GM12892 (cell line): Measurements from ENCODE around the gene SLC16A1.
"Not testable (repeated sequence)": the region's sequence is repeated elsewhere in the genome, so short reads cannot be mapped to it uniquely, and the experiment has no call there.

Source experiments
- DNase-seq: peaks from one replicate; pipeline ENCODE4 v3.0.0; 2011; ENCODE audit not compliant: insufficient read length
- FAIRE-seq: peaks from 2 replicates; lab custom pipeline; 2011; peaks lifted over from hg19 to GRCh38; lab: Jason Lieb, UNC
- POLR2A ChIP-seq: IDR thresholded peaks from 2 replicates; pipeline ENCODE4 v1.6.1; 2011; ENCODE audit warnings: low read depth, low read length, control low read depth
- POLR2AphosphoS5 ChIP-seq: IDR thresholded peaks from 2 replicates; pipeline ENCODE4 v1.6.1; 2011; ENCODE audit warnings: low read depth, low read length, control low read depth
- TAF1 ChIP-seq: IDR thresholded peaks from 2 replicates; pipeline ENCODE4 v1.6.1; 2011; ENCODE audit warnings: low read depth, mild to moderate bottlenecking, control low read depth, low read length, borderline replicate concordance

Gene SLC16A1

DNA sequence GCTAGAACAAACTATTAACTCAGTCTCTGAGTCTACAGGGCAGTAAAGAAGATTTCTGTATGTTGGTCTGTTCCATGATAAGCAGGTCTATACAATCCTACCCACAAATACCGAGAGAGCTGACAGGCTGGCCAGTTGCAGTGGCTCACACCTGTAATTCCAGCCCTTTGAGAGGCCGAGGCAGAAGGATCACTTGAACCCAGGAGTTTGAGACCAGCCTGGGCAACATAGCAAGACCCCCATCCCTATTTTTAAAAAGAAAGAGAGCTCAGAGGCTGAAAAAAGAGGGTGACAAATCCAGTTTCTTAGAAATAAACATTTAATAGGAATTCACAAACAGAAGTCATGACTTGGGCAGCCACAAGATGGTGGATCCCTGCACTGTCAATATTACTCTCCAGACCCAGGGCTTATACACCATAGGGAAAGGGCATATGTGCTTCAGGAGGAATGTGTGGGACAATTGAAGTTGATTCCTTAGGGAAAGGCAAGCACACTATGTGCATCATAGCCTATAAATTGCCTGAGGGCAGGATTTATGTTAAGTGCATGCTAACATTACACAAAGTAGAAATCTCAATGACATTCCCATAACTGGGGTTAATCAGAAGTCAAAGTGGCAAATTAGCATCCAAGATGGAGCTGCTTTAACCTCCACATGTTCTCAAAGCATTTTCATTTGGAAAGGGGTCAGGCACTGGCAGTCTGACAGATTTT, 66.8 kb downstream of the SLC16A1 start:
- no peak for FAIRE-seq
- TF ChIP-seq TAF1 (no peak), POLR2AphosphoS5 (no peak), POLR2A (no peak)
- no peak for DNase-seq

DNA sequence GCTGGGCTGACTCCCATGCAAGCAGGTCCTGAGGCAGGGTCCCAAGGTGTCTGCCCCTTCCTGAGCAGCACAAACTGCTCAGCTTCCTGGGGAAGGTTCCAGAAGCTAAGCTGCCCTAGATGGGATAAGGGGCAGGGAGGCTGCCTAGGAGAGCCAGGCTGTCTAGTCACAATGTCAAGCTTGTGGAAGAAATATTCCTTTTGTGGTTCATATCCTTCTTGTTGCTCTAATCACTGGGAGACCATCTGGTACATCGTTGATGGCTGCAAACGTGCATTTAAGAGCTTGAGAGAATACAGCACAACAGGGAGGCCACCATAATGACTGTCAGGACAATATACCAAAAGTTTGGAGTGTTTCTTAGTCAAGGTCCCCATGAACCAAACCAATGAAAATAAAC, 67.4 kb downstream of the SLC16A1 start:
- no peak for DNase-seq
- FAIRE-seq: no peak
- no peak for TF ChIP-seq TAF1
- no peak for TF ChIP-seq POLR2A
- TF ChIP-seq POLR2AphosphoS5: no peak

DNA sequence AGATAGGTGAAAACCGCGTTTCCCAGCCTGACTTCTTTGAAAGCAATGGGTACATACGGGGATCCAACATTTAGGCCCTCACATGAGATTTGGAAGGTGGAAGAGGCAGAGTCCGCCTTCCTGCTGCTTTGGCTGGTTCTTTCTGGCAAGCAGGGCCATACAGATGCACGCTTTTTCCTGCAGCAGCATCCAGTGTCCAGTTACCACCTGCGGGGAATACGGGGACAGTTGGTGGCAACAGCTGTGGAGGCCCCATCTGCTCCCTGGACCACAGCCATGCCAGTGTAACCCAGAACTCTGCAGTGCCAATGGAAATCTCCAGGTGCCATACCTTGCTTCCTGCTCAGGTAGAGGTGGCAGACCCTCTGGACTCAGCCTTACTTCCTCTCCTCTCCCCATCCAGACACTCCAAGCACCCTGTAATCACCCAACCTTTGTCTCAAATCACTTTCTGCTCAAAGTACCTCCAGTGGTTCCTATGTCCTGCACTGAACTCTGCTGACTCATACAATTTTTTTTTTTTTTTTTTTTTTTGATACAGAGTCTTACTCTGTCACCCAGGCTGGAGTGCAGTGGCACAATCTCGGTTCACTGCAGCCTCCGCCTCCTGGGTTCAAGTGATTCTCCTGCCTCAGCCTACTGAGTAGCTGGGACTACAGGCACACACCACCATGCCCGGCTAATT, 68.3 kb downstream of the SLC16A1 start:
- TF ChIP-seq POLR2AphosphoS5: no peak
- no peak for TF ChIP-seq POLR2A
- TF ChIP-seq TAF1: no peak
- FAIRE-seq: no peak
- DNase-seq: no peak

DNA sequence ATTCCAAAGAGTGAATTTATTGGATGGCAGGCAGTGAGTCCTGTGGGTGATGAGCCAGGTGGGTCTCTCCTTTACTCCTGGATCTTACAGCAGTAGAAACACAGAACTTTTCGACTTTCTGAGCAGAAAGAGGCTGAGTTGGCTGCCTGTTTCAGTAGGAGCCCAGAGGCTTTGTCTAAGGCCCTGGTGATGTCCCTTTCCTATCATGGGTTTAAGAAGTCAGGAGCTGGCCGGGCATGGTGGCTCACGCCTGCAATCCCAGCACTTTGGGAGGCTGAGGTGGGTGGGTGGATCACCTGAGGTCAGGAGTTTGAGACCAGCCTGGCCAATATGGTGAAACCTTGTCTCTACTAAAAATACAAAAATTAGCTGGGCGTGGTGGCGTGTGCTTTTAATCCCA, 71.0 kb downstream of the SLC16A1 start:
- not testable (repeated sequence) for FAIRE-seq, DNase-seq

DNA sequence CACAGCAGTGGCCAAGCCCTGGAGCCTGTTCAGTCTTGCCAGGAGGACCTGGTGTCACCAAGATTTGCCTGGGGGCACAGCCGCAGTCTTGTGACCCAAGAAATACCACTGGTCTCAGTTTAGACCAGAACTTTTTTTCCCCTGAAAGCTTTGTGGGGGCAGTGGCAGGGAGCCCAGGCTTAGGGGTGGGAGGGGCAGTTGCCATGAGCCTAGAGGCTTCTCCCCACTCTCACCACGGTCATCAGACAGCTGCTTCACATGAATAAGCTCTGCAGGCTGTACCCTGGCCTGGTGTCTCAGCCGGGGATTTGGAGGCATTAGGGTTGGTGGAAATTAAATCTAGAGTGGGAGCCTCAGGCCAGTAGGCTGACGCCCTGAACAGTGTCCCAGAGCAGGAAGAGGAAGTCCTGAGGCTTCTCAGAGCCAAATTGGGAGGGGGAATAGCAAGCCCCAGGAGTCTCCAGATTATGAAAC, 73.7 kb downstream of the SLC16A1 start:
- DNase-seq (no peak), FAIRE-seq (no peak)
- TF ChIP-seq POLR2A (no peak), TAF1 (no peak), POLR2AphosphoS5 (no peak)

DNA sequence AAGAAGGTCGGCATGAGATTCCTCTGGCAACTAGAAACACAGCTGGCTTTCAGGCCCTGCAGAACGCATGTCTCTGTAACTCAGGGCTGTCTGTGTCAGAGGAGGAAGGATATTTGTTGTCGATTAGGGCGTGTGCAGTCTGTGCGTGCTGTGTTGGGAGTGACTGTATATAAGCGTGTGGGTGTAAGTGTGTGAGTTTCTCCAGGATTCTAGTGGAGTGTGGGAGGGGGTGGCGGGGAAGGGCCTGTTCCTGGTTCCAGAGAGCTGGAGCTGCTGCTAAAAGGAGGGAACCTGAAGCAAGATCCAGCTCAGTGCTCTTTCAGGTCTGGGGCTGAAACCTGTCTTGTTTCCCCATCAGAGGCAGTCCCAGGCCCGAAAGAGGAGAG, 74.3 kb downstream of the SLC16A1 start:
- DNase-seq (no peak), FAIRE-seq (no peak)
- no peak for TF ChIP-seq POLR2A
- TF ChIP-seq POLR2AphosphoS5: no peak
- TF ChIP-seq TAF1: no peak

DNA sequence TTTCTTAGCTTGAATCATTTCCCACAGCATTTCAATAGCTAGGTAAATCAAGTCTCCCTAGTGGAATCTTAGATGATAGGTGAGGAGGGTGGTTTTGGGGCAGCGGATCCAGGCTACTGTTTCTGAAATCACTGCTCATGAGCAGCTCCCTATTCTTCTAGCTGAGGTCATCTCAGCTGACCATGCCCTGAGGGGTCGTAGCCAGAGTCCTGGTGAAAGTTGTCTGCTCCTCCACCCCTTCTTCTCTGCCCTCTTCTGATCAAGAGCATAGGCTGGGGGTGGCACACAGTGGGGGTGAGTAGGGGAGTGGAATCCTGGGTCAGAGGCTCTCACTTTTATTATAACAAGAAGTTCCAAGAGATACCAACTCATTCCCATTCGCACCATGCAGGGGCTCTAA, 76.2 kb downstream of the SLC16A1 start:
- no peak for FAIRE-seq
- no peak for DNase-seq
- TF ChIP-seq POLR2A (no peak), POLR2AphosphoS5 (no peak), TAF1 (no peak)

DNA sequence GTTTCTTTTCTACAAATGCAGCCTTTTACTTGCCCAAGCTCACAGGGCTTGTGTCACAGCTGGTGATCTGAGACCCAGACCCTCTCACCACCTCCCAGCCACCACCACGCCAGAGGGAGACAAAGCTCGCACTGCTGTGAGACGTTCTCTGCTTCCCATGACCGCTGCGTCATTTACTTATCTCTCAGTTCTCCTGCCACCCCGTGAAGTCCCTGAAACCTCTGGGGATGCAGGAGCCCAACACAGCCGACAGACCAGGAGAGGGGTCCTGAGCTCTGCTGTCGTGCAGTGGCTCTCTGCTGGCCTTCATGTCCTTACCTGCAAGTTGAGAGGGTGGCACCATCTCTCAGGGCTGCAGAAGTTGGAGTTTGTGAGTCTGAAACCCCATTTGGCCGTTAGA, 77.7 kb downstream of the SLC16A1 start:
- no peak for TF ChIP-seq POLR2A
- DNase-seq: no peak
- FAIRE-seq: no peak

DNA sequence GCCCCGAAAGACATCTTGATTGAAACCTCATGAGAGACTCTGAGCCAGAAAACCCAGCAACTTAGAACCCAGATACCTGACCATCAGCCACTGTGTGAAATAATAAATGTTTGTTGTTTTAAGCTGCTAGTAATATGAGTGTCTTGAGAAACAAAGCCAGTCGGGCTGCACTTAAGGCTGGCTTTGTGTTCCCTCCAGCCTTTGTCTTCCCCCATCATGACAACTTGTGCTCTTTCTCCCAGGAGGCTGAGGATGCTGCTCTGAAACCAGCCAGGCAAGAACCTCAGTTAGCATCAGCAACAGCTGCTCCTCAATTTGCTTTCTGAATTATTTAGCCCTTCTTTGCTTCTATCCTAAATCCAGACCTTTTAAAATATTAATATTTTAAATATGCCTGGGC, 78.2 kb downstream of the SLC16A1 start:
- TF ChIP-seq POLR2AphosphoS5 (no peak), TAF1 (no peak), POLR2A (no peak)
- no peak for DNase-seq
- FAIRE-seq: no peak

DNA sequence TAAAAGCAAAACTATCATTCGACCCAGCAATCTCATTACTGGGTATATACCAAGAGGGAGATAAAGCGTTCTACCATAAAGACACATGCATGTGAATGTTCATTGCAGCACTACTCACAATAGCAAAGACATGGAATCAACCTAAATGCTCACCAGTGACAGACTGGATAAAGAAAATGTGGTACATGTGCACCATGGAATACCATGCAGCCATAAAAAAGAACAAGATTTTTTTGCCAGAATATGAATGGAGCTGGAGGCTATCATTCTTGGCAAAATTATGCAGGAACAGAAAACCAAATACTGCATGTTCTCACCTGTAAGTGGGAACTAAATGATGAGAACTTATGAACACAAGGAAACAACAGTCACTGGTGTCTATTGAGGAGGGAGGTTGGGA, 79.7 kb downstream of the SLC16A1 start:
- FAIRE-seq: no peak
- no peak for TF ChIP-seq POLR2AphosphoS5
- TF ChIP-seq TAF1: no peak
- TF ChIP-seq POLR2A: no peak
- no peak for DNase-seq

DNA sequence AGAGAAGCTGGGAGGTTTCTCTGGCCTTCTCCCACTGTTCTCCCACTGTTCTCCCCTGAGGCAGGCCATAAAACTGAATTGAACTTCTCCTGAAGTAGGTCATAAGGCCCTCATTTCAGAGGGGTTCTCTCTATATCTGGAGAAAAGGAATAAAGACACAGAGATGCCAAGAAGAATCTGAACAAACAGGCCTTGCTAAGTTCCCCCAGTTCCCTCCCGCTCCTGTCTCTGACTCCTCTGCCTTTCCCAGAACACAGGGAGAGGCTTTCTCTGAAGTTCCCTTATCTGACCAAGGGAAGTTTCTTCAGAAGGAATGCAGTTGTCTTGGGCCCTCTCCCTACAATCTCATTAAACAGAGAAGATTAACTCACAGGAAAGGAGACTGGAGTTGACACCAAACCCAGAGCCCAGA, 83.4 kb downstream of the SLC16A1 start:
- DNase-seq (no peak), FAIRE-seq (no peak)
- TF ChIP-seq POLR2A (no peak), TAF1 (no peak), POLR2AphosphoS5 (no peak)
